Activated T-helper 2 cell treated with anti-CD3 and anti-CD28 coated beads, Interferon-gamma antibody, Interleukin-2, Interleukin-4, amounts not matched to agents 10 μg/mL and 5 μg/mL and 100 μg/mL, durations not matched to agents 14 hours and 24 hours and 36 hours (primary cell): ENCODE measurements around the gene PDIA4. TPM values are rescaled to one million over a fixed set of nuclear protein-coding genes. Genes with fewer than 3 reads are reported as not detected.

Experiments used
- DNase-seq: peaks from one replicate; pipeline ENCODE4 v3.0.0; 2021; ENCODE audit warnings: low spot score
- H3K27ac Mint-ChIP-seq: one replicate; pipeline ENCODE4 v1.8.0; 2021; ENCODE audit warnings: mixed read lengths
- H3K27me3 Mint-ChIP-seq: one replicate; pipeline ENCODE4 v1.8.0; 2021; ENCODE audit warnings: low read depth, mixed read lengths
- H3K36me3 Mint-ChIP-seq: one replicate; pipeline ENCODE4 v1.8.0; 2021; ENCODE audit warnings: low read depth, mixed read lengths
- H3K4me1 Mint-ChIP-seq: one replicate; pipeline ENCODE4 v1.8.0; 2021; ENCODE audit warnings: low read depth, mixed read lengths
- H3K4me3 Mint-ChIP-seq: one replicate; pipeline ENCODE4 v1.8.0; 2021; ENCODE audit warnings: low read depth, mild to moderate bottlenecking, moderate library complexity, mixed read lengths
- H3K9me3 Mint-ChIP-seq: one replicate; pipeline ENCODE4 v1.8.0; 2021; ENCODE audit warnings: mixed read lengths
- intact Hi-C: fragments of 100-400 bp; cut with micrococcal nuclease; formaldehyde crosslinking; loops from one replicate; pipeline ENCODE4 v1.15.1; 2023
- total RNA-seq: library from RNA; stranded (reverse); gene quantifications from 2 replicates; pipeline ENCODE4 v1.2.3, GENCODE V29; 2022

Gene PDIA4
- total RNA-seq, 1 donor from 2014 or later: 155 TPM

- intact Hi-C loops: loop anchor here (2.0 to 5.0 kb wide), 2 partner anchors 149 to 700 kb away; no protein-coding TSS in a partner anchor
- no peak overlapping the region for H3K27ac Mint-ChIP-seq
These were observed 60.7 kb downstream of the PDIA4 start for GRCh38 chr7:148967602-148968001.

GRCh38 chr7:148967032-148967372, 61.3 kb downstream of the PDIA4 start:
- H3K36me3 Mint-ChIP-seq: no peaks in the 10 kb centered on the region
- intact Hi-C loops: loop anchor here (2.0 to 5.0 kb wide), 2 partner anchors 148 to 700 kb away; no protein-coding TSS in a partner anchor
- DNase-seq: no peak
- H3K4me3 Mint-ChIP-seq: peak overlapping the region; percentile 63
- no peak overlapping the region for H3K27ac Mint-ChIP-seq
- H3K27me3 Mint-ChIP-seq: no peaks in the 10 kb centered on the region
- H3K4me1 Mint-ChIP-seq: peaks cover 25% of the 10 kb centered on the region
- no peaks in the 10 kb centered on the region for H3K9me3 Mint-ChIP-seq

More at GRCh38 chr7:148967602-148968001, 60.7 kb downstream of the PDIA4 start:
- Mint-ChIP-seq H3K36me3 (no peaks in the 10 kb centered on the region), H3K4me3 (no peak overlapping the region), H3K27me3 (no peaks in the 10 kb centered on the region), H3K4me1 (peaks cover 22% of the 10 kb centered on the region), H3K9me3 (no peaks in the 10 kb centered on the region)
- DNase-seq: no peak

GRCh38 chr7:148964483-148965267, 63.6 kb downstream of the PDIA4 start:
- Mint-ChIP-seq H3K4me1 (peaks cover 25% of the 10 kb centered on the region), H3K9me3 (no peaks in the 10 kb centered on the region), H3K36me3 (no peaks in the 10 kb centered on the region), H3K27ac (no peak overlapping the region), H3K4me3 (no peak overlapping the region), H3K27me3 (no peaks in the 10 kb centered on the region)
- intact Hi-C loops: loop anchor here (5.0 kb wide), 1 partner anchor 697 kb away; no protein-coding TSS in a partner anchor
- DNase-seq: no peak

GRCh38 chr7:148963583-148964482, 64.5 kb downstream of the PDIA4 start:
- H3K27me3 Mint-ChIP-seq: no peaks in the 10 kb centered on the region
- H3K4me1 Mint-ChIP-seq: peaks cover 25% of the 10 kb centered on the region
- peak overlapping the region; percentile 86 for H3K4me3 Mint-ChIP-seq
- H3K9me3 Mint-ChIP-seq: no peaks in the 10 kb centered on the region
- H3K36me3 Mint-ChIP-seq: no peaks in the 10 kb centered on the region
- H3K27ac Mint-ChIP-seq: peak overlapping the region; percentile 77
- intact Hi-C loops: loop anchor here (1.0 to 2.0 kb wide), 6 partner anchors 19 to 389 kb away; partner anchors contain the start of genes CUL1 and EZH2
- DNase-seq: no peak

GRCh38 chr7:148962823-148963582, 65.3 kb downstream of the PDIA4 start:
- Mint-ChIP-seq H3K4me1 (peaks cover 25% of the 10 kb centered on the region), H3K27me3 (no peaks in the 10 kb centered on the region), H3K36me3 (no peaks in the 10 kb centered on the region), H3K27ac (peak overlapping the region; percentile 77), H3K9me3 (no peaks in the 10 kb centered on the region), H3K4me3 (peak overlapping the region; percentile 86)
- DNase-seq: peak; percentile 51
- intact Hi-C loops: loop anchor here (1.0 to 2.0 kb wide), 6 partner anchors 20 to 388 kb away; partner anchors contain the start of genes CUL1 and EZH2

- Mint-ChIP-seq H3K4me1 (peaks cover 25% of the 10 kb centered on the region), H3K27me3 (no peaks in the 10 kb centered on the region), H3K9me3 (no peaks in the 10 kb centered on the region), H3K4me3 (peak overlapping the region; percentile 86), H3K27ac (peak overlapping the region; percentile 77), H3K36me3 (no peaks in the 10 kb centered on the region)
- intact Hi-C loops: loop anchor here (2.0 kb wide), 4 partner anchors 22 to 388 kb away; partner anchors contain the start of gene CUL1
- no peak for DNase-seq
These were observed 65.9 kb downstream of the PDIA4 start for GRCh38 chr7:148962440-148962822.

- Mint-ChIP-seq H3K27me3 (no peaks in the 10 kb centered on the region), H3K4me1 (peaks cover 20% of the 10 kb centered on the region), H3K36me3 (no peaks in the 10 kb centered on the region), H3K27ac (no peak overlapping the region), H3K4me3 (no peak overlapping the region), H3K9me3 (no peaks in the 10 kb centered on the region)
- intact Hi-C loops: no loop called here
- DNase-seq: no peak
These were observed 68.6 kb downstream of the PDIA4 start for GRCh38 chr7:148959726-148960125.

- Mint-ChIP-seq H3K4me3 (no peak overlapping the region), H3K27ac (no peak overlapping the region), H3K4me1 (peaks cover 7% of the 10 kb centered on the region), H3K27me3 (no peaks in the 10 kb centered on the region), H3K9me3 (no peaks in the 10 kb centered on the region), H3K36me3 (no peaks in the 10 kb centered on the region)
- DNase-seq: no peak
- intact Hi-C loops: no loop called here
These were observed 70.2 kb downstream of the PDIA4 start for GRCh38 chr7:148958061-148958460.

GRCh38 chr7:148954766-148955165, 73.5 kb downstream of the PDIA4 start:
- intact Hi-C loops: no loop called here
- Mint-ChIP-seq H3K27me3 (no peaks in the 10 kb centered on the region), H3K4me1 (peaks cover 2% of the 10 kb centered on the region), H3K36me3 (no peaks in the 10 kb centered on the region), H3K9me3 (no peaks in the 10 kb centered on the region), H3K4me3 (no peak overlapping the region), H3K27ac (no peak overlapping the region)
- no peak for DNase-seq

- no peaks in the 10 kb centered on the region for H3K9me3 Mint-ChIP-seq
- intact Hi-C loops: no loop called here
- no peaks in the 10 kb centered on the region for H3K27me3 Mint-ChIP-seq
- DNase-seq: no peak
- H3K4me3 Mint-ChIP-seq: no peak overlapping the region
- no peaks in the 10 kb centered on the region for H3K36me3 Mint-ChIP-seq
- H3K27ac Mint-ChIP-seq: no peak overlapping the region
- H3K4me1 Mint-ChIP-seq: peaks cover 2% of the 10 kb centered on the region
These were observed 74.6 kb downstream of the PDIA4 start for GRCh38 chr7:148953676-148954075.
